K562 (cell line): ENCODE measurements around the gene PTGES3L. TPM values are rescaled to one million over a fixed set of nuclear protein-coding genes. Genes with fewer than 3 reads are reported as not detected.

ENCODE experiments used
- CBFA2T3 ChIP-seq: fragments of 450-650 bp; IDR thresholded peaks from 2 replicates; pipeline ENCODE4 v1.6.1; 2017
- CCNT2 ChIP-seq: IDR thresholded peaks from 2 replicates; pipeline ENCODE4 v1.6.1; 2011; ENCODE audit warnings: borderline replicate concordance, low read depth, mild to moderate bottlenecking, moderate library complexity, mixed read lengths, low read length; ENCODE audit not compliant: insufficient read length; ENCODE audit errors: extremely low read depth
- ELF1 ChIP-seq: fragments of 200-800 bp; sonication (Bioruptor generic); IDR thresholded peaks from 2 replicates; pipeline ENCODE4 v1.6.1; 2016; ENCODE audit warnings: missing genetic modification characterization, missing compliant biosample characterization
- ETV6 ChIP-seq, 3 experiments: fragments of 150-350 bp in 1 of 3; sonication (generic) in 1 of 3; formaldehyde crosslinking in 1 of 3; IDR thresholded peaks; 2 replicates each; pipeline versions ENCODE4 v1.6.1 to v1.8.0; 2014 to 2022; ENCODE audit warnings: borderline replicate concordance in 2 of 3, low read depth in 2 of 3, antibody characterized with exemption in 1 of 3, low read length in 1 of 3, mild to moderate bottlenecking in 1 of 3, missing genetic modification reagents in 1 of 3
- MAZ ChIP-seq, 2 experiments: fragments of 450-650 bp in 1 of 2; sonication (generic) in 1 of 2; formaldehyde crosslinking; IDR thresholded peaks in 1 of 2; conservative IDR thresholded peaks in 1 of 2; 2 replicates each; pipeline versions ENCODE4 v1.4.0 to v1.5.0; 2020; ENCODE audit warnings: mild to moderate bottlenecking in 1 of 2, missing genetic modification reagents in 1 of 2
- NRF1 ChIP-seq, 2 experiments: fragments of 450-650 bp; IDR thresholded peaks in 1 of 2; conservative IDR thresholded peaks in 1 of 2; 2 replicates each; pipeline ENCODE4 v1.6.1; 2014; ENCODE audit warnings: mild to moderate bottlenecking in 2 of 2
- PHF8 ChIP-seq: fragments of 200-600 bp; sonication (generic); IDR thresholded peaks from 2 replicates; pipeline ENCODE4 v1.6.1; 2012; ENCODE audit warnings: mixed run types, mild to moderate bottlenecking, inconsistent platforms, low read length, moderate library complexity, borderline replicate concordance
- POLR2B ChIP-seq: fragments of 450-650 bp; IDR thresholded peaks from 2 replicates; pipeline ENCODE4 v1.6.1; 2018; ENCODE audit warnings: low read depth; ENCODE audit not compliant: partially characterized antibody
- RBBP5 ChIP-seq: fragments of 200-600 bp; sonication (generic); IDR thresholded peaks from 2 replicates; pipeline ENCODE4 v1.6.1; 2012; ENCODE audit warnings: borderline replicate concordance, mild to moderate bottlenecking, low read length, control low read depth, inconsistent platforms; ENCODE audit not compliant: insufficient read depth, poor library complexity, severe bottlenecking
- SIN3A ChIP-seq, 2 experiments: fragments of 150-350 bp in 1 of 2; IDR thresholded peaks; 2 replicates each; pipeline ENCODE4 v1.6.1; 2011 to 2016; ENCODE audit warnings: borderline replicate concordance in 2 of 2, low read depth in 2 of 2, low read length in 2 of 2, mild to moderate bottlenecking in 2 of 2, moderate library complexity in 2 of 2; ENCODE audit not compliant: control insufficient read depth in 1 of 2
- SMAD4 ChIP-seq: fragments of 250-450 bp; sonication (Bioruptor Pico); conservative IDR thresholded peaks from 2 replicates; pipeline ENCODE4 v1.8.0; 2021; ENCODE audit warnings: inconsistent platforms, mild to moderate bottlenecking, moderate library complexity
- polyA plus RNA-seq, 8 experiments: library from polyadenylated mRNA; depleted of rRNA in 4 of 8; stranded (reverse) in 5 of 8; unstranded in 3 of 8; fragments of >200 nt; fragmentation: Nextera tagmentation in 2 of 8; fragmentation: Illumina TruSeq in 1 of 8; extraction: Ambion mirVana in 2 of 8; extraction: Trizol in 1 of 8; gene quantifications; 2 replicates each; pipeline versions ENCODE4 v1.2.1 to v1.2.3, GENCODE V29; 2011 to 2014; ENCODE audit warnings: inconsistent platforms in 1 of 8, missing spikeins in 1 of 8
- total RNA-seq, 7 experiments: library from RNA; depleted of rRNA in 6 of 7; stranded (reverse); fragments of >200 nt in 6 of 7; fragmentation: Illumina TruSeq in 2 of 7; extraction: Trizol in 2 of 7; gene quantifications; 2 replicates each; pipeline versions ENCODE4 v1.2.1 to v1.2.3, GENCODE V29; 2011 to 2021; ENCODE audit warnings: low replicate concordance in 1 of 7
- TF ChIP-seq, protein P1 (sequence below), 2 experiments: fragments of 450-650 bp in 1 of 2; sonication (generic) in 1 of 2; formaldehyde crosslinking in 1 of 2; IDR thresholded peaks; 2 replicates each; pipeline versions ENCODE4 v1.7.1 to v1.9.0; 2016 to 2022; ENCODE audit warnings: inconsistent platforms in 1 of 2, mild to moderate bottlenecking in 1 of 2, missing genetic modification reagents in 1 of 2
- TF ChIP-seq, protein P2 (sequence below): fragments of 450-650 bp; formaldehyde crosslinking; IDR thresholded peaks from 2 replicates; pipeline ENCODE4 v1.4.0; 2020; ENCODE audit warnings: mild to moderate bottlenecking

The PTGES3L gene
- total and polyA plus RNA-seq, 9 of the 15 experiments (the other 6 are each of a cell fraction or from before 2014, with no cell fraction given), result 6.0 to 16.0 (median 9.6) TPM

DNA sequence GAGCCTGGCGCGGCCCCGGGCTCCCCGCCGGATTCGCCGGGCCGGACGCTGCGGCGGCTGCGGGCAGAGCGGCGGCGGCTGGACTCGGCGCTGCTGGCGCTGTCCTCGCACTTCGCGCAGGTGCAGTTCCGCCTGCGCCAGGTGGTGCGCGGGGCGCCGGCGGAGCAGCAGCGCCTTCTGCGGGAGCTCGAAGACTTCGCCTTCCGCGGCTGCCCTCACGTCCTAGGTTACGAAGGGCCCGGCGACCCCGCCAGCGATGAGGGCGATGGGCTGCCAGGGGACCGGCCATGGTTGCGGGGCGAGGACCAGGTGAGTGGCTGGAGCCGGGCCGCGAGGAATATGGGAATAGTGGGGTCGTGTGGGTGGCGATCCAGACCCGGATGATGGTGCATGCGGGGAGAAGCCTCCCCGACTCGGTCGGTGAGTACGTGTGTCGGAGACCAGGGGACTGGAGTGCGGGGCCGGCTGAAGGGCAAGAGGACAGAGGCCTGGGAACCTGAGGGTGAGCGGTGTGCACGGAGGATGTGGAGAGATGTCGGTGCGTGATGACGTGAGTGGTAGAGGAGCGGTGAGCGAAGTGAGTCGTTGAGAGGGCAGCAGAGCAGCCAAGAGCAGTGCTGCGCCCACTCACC, 1.0 kb upstream of the PTGES3L start (continued):
- TF ChIP-seq POLR2B (peak; percentile 16), ETV6 (IDR thresholded peaks at IDR 0.05; ENCODE audit: borderline replicate concordance in 1 of 2, low read depth in 2 of 2, low read length in 1 of 2) (no peak; a peak in 1 of 4 replicates), ETV6 (CRISPR knock-in tag; IDR thresholded peaks at IDR 0.05; ENCODE audit: borderline replicate concordance) (peak; percentile 61; the same call in 1 of the 2 replicates), SMAD4 (CRISPR knock-in tag) (0 out of 2 replicates have a peak, but pooled peaks have one; percentile 19), MAZ (CRISPR knock-in tag; conservative IDR thresholded peaks at IDR 0.05 in 1 of 2, IDR thresholded peaks at IDR 0.05 in 1 of 2) (0 out of 4 replicates have a peak, but pooled peaks of 1 of the 2 experiments have one; percentile 5), SIN3A (IDR thresholded peaks at IDR 0.05; ENCODE audit: borderline replicate concordance in 2 of 2, control insufficient read depth in 1 of 2, low read depth in 2 of 2, low read length in 2 of 2) (peak in 1 of 2 experiments; percentile 62; a peak in 1 of 4 replicates), NRF1 (conservative IDR thresholded peaks at IDR 0.05 in 1 of 2, IDR thresholded peaks at IDR 0.05 in 1 of 2) (peak; percentile 87 to 90), ELF1 (peak; percentile 62), CBFA2T3 (0 out of 2 replicates have a peak, but pooled peaks have one; percentile 10), RBBP5 (peak; percentile 92), PHF8 (no peak; the same call in 1 of the 2 replicates), CCNT2 (no peak)
- TF ChIP-seq, protein P1, sequence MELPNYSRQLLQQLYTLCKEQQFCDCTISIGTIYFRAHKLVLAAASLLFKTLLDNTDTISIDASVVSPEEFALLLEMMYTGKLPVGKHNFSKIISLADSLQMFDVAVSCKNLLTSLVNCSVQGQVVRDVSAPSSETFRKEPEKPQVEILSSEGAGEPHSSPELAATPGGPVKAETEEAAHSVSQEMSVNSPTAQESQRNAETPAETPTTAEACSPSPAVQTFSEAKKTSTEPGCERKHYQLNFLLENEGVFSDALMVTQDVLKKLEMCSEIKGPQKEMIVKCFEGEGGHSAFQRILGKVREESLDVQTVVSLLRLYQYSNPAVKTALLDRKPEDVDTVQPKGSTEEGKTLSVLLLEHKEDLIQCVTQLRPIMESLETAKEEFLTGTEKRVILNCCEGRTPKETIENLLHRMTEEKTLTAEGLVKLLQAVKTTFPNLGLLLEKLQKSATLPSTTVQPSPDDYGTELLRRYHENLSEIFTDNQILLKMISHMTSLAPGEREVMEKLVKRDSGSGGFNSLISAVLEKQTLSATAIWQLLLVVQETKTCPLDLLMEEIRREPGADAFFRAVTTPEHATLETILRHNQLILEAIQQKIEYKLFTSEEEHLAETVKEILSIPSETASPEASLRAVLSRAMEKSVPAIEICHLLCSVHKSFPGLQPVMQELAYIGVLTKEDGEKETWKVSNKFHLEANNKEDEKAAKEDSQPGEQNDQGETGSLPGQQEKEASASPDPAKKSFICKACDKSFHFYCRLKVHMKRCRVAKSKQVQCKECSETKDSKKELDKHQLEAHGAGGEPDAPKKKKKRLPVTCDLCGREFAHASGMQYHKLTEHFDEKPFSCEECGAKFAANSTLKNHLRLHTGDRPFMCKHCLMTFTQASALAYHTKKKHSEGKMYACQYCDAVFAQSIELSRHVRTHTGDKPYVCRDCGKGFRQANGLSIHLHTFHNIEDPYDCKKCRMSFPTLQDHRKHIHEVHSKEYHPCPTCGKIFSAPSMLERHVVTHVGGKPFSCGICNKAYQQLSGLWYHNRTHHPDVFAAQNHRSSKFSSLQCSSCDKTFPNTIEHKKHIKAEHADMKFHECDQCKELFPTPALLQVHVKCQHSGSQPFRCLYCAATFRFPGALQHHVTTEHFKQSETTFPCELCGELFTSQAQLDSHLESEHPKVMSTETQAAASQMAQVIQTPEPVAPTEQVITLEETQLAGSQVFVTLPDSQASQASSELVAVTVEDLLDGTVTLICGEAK (IDR thresholded peaks at IDR 0.05), result peak; percentile 58
- TF ChIP-seq, protein P1 (CRISPR knock-in tag; IDR thresholded peaks at IDR 0.05), result no peak
- TF ChIP-seq, protein P2, sequence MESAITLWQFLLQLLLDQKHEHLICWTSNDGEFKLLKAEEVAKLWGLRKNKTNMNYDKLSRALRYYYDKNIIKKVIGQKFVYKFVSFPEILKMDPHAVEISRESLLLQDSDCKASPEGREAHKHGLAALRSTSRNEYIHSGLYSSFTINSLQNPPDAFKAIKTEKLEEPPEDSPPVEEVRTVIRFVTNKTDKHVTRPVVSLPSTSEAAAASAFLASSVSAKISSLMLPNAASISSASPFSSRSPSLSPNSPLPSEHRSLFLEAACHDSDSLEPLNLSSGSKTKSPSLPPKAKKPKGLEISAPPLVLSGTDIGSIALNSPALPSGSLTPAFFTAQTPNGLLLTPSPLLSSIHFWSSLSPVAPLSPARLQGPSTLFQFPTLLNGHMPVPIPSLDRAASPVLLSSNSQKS, result no peak
